Thymus (tissue), 11 donors: ENCODE data around the gene EPHA2. TPM values are rescaled to one million over a fixed set of nuclear protein-coding genes. Genes with fewer than 3 reads are reported as not detected.

Source experiments
- DNase-seq, 9 donors: peaks; one replicate each; pipeline ENCODE4 v3.0.0-alpha.2; 2013; ENCODE audit warnings: low spot score in 9 of 9, low read depth in 6 of 9, missing footprints in 1 of 9
- H3K27ac ChIP-seq, 2 donors: one replicate each; pipeline ENCODE4 v1.5.1; 2013; ENCODE audit warnings: control low read depth in 1 of 2, low read depth in 1 of 2, low read length in 1 of 2, mild to moderate bottlenecking in 1 of 2, moderate library complexity in 1 of 2
- H3K27me3 ChIP-seq, 2 donors: one replicate each; pipeline ENCODE4 v1.5.1; 2013; ENCODE audit warnings: low read length in 1 of 2; ENCODE audit not compliant: control insufficient read depth in 2 of 2, insufficient read depth in 1 of 2
- H3K36me3 ChIP-seq, 2 donors: one replicate each; pipeline ENCODE4 v1.5.1; 2013; ENCODE audit warnings: low read length in 1 of 2, mild to moderate bottlenecking in 1 of 2, moderate library complexity in 1 of 2; ENCODE audit not compliant: control insufficient read depth in 2 of 2, insufficient read depth in 2 of 2
- H3K4me1 ChIP-seq, 2 donors: one replicate each; pipeline ENCODE4 v1.5.1; 2013; ENCODE audit warnings: low read length in 2 of 2; ENCODE audit not compliant: control insufficient read depth in 2 of 2, insufficient read depth in 2 of 2
- H3K4me3 ChIP-seq, 2 donors: one replicate each; pipeline ENCODE4 v1.5.1; 2013; ENCODE audit warnings: low read length in 2 of 2, control low read depth in 1 of 2, mild to moderate bottlenecking in 1 of 2
- H3K9me3 ChIP-seq, 2 donors: one replicate each; pipeline ENCODE4 v1.5.1; 2013; ENCODE audit warnings: low read length in 1 of 2, mild to moderate bottlenecking in 1 of 2; ENCODE audit not compliant: control insufficient read depth in 2 of 2, insufficient read depth in 1 of 2
- WGBS: extraction: QIAGEN DNeasy Blood & Tissue Kit; methylation state at CpG from one replicate; pipeline ENCODE4 v1.1.7; 2013; 5-methylcytosine and 5-hydroxymethylcytosine counted together
- polyA plus RNA-seq: library from polyadenylated mRNA; stranded (reverse); fragments of 200-250 nt; gene quantifications from one replicate; pipeline ENCODE4 v1.2.3, GENCODE V29; 2013
- total RNA-seq: library from RNA; stranded (reverse); fragments of 120-200 nt; gene quantifications from one replicate; pipeline ENCODE4 v1.2.4, GENCODE V29; 2013
- donor health status: healthy.

The EPHA2 gene
- total and polyA plus RNA-seq, 2 donors: 1.4 to 6.2 TPM

DNA sequence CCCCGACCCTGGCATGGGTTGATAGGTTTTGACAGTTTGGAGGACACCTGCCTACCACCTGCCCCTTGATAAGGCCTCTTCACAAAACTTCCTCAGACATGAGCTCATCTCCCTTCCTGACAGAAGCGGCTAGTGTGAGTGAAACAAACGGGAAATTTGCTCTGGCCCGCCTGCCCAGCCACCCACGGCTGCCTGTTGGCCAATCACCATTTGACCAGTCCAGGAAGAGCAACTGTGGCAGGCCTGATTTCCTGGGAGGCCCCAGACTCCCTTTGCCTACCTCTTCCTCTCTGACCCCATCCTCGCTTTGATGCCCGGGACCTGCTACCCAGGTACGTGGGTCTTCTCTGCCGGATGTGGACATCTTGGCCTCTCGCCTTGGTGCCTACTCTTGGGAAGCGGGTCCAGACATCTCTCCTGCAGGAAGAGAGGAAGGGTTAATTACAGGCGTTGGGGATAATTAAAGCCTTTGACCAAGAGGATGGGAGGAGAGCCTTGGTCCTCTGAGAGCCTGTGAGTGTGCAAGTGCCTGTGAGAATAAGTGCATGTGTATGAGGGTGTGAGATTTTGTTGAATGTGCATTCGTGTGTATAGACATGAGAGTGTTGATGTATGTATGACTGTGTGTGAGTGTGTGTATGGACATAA, 1.1 kb upstream of the EPHA2 start:
- peaks cover 52 to 98% of the 10 kb centered on the region in 2 donors for H3K4me1 ChIP-seq
- 92% methylated on average over 13 of the region's 13 CpGs for WGBS
- no peak overlapping the region for H3K27ac ChIP-seq
- H3K4me3 ChIP-seq: no peak overlapping the region
- H3K36me3 ChIP-seq: no peaks in the 10 kb centered on the region
- no peak for DNase-seq
- peaks cover 41 to 58% of the 10 kb centered on the region in 2 donors for H3K27me3 ChIP-seq
- peaks cover 0 to 25% of the 10 kb centered on the region in 2 donors for H3K9me3 ChIP-seq

GRCh38 chr1:16153999-16154673, 1.7 kb downstream of the EPHA2 start:
- H3K27ac ChIP-seq: no peak overlapping the region
- H3K27me3 ChIP-seq: peaks cover 41 to 69% of the 10 kb centered on the region in 2 donors
- H3K4me3 ChIP-seq: peak overlapping the region; percentile 13 to 18
- H3K36me3 ChIP-seq: no peaks in the 10 kb centered on the region
- WGBS: 25% methylated on average over 17 of the region's 17 CpGs
- peaks cover 0 to 25% of the 10 kb centered on the region in 2 donors for H3K9me3 ChIP-seq
- peak in 1 of 9 donors; percentile 43 for DNase-seq
- H3K4me1 ChIP-seq: peaks cover 62 to 96% of the 10 kb centered on the region in 2 donors

DNA sequence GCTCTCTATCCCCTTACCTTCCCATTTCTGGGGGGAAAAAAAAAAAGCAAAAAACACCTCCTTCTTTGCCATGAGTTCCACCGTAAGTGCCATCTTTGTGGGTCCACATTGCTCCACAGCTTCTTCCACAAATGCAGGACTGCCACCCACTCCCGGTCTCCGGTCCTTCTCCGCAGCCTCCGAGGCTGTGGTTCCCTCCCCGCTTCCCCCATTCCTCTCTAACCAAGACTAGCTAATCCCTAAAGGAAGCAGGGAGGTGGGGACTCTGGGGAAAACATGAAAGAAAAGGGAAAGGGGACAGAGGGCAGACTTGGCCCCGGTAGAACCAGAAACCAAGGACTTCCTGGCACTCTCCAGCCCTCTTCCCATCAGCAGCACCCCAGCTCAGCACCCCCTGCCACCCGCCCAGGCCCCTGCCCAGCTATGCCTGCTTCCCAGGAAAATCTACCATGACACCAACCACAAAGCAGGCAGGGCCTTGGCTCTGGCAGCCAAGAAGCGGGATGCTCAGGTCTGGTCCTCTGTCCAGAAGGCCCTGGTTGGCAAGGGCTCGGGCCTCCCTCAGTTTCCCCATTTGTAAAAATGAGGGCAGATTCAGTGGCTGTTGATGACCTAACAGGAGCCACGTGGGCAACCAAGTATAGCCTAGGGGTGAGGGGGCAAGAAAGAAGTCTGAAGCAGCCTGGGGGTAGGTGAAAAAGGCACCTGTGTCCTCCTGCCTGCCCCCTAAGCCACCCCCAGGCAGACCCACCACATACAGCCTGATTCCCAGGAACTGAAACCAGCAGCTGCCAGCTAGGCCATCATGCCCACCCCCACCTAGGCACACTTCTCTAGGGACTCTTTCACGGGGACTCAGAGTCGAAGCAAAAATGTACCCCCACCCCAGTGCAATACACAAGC, 2.5 kb downstream of the EPHA2 start:
- Histone ChIP-seq H3K4me1 (peaks cover 62 to 91% of the 10 kb centered on the region in 2 donors), H3K27me3 (peaks cover 41 to 67% of the 10 kb centered on the region in 2 donors), H3K9me3 (peaks cover 0 to 25% of the 10 kb centered on the region in 2 donors), H3K36me3 (peaks cover 0 to under 1% of the 10 kb centered on the region in 2 donors), H3K27ac (no peak overlapping the region), H3K4me3 (peak overlapping the region in 1 of 2 donors; percentile 18)
- WGBS: 82% methylated on average over 13 of the region's 13 CpGs
- DNase-seq: peak in 1 of 9 donors; percentile 21

- WGBS: 80% methylated on average over 16 of the region's 16 CpGs
- H3K9me3 ChIP-seq: peaks cover 0 to 25% of the 10 kb centered on the region in 2 donors
- H3K27me3 ChIP-seq: peaks cover 41 to 64% of the 10 kb centered on the region in 2 donors
- H3K27ac ChIP-seq: peak overlapping the region in 1 of 2 donors; percentile 21
- peak in 1 of 9 donors; percentile 20 for DNase-seq
- H3K4me1 ChIP-seq: peaks cover 58 to 84% of the 10 kb centered on the region in 2 donors
- H3K36me3 ChIP-seq: peaks cover 0 to 3% of the 10 kb centered on the region in 2 donors
- H3K4me3 ChIP-seq: no peak overlapping the region
Observed at GRCh38 chr1:16152481-16153087, 3.3 kb downstream of the EPHA2 start.

GRCh38 chr1:16151995-16152384, 3.9 kb downstream of the EPHA2 start:
- 94% methylated on average over 4 of the region's 4 CpGs for WGBS

DNA sequence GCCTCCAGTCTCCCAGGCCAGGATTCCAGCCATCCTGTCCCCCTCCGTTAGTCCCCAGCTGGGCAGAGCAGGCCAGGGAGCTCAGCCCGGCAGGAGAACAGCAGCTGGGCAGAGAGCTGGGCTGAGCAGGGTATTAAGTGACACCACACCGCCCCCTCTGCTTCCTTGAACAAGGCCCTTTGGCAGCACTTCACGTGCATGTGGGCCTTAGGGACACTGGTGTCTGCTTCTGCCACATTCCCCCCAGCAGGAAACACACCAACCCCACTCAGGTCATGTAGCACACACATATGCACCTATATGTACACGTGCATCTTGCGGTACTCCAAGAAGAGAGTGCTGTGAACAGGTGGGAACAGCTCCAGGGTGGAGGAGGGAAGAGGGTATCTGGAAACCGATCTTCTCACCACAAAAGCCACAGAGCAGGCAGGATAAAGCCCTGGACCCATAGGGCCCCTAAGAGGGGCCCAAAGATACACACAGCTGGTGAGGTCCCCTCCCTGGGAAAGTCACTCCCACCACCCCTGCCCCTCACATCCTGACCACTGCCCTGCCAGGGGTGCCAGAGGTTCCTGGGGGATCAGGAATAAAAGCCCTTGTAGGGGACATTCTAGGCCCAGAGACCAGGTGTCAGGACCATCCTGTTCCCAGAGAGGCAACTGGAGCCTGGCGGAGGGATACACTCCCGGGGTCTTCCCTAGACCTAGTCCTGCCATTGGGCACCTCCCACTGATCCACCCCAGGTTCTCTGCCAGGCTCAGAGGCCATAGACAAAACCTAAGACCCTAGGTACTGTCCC, 4.5 kb downstream of the EPHA2 start:
- H3K27me3 ChIP-seq: peaks cover 40 to 58% of the 10 kb centered on the region in 2 donors
- 23% methylated on average over 9 of the region's 9 CpGs for WGBS
- H3K4me1 ChIP-seq: peaks cover 48 to 83% of the 10 kb centered on the region in 2 donors
- no peak overlapping the region for H3K27ac ChIP-seq
- H3K4me3 ChIP-seq: no peak overlapping the region
- peak in 1 of 9 donors; percentile 55 for DNase-seq
- peaks cover 0 to 21% of the 10 kb centered on the region in 2 donors for H3K9me3 ChIP-seq
- peaks cover 0 to 3% of the 10 kb centered on the region in 2 donors for H3K36me3 ChIP-seq

More at GRCh38 chr1:16151995-16152384, 3.9 kb downstream of the EPHA2 start:
- Histone ChIP-seq H3K27me3 (peaks cover 42 to 59% of the 10 kb centered on the region in 2 donors), H3K4me3 (no peak overlapping the region), H3K9me3 (peaks cover 0 to 25% of the 10 kb centered on the region in 2 donors), H3K27ac (no peak overlapping the region), H3K4me1 (peaks cover 53 to 83% of the 10 kb centered on the region in 2 donors), H3K36me3 (peaks cover 0 to 3% of the 10 kb centered on the region in 2 donors)
- no peak for DNase-seq

GRCh38 chr1:16150508-16150907, 5.4 kb downstream of the EPHA2 start:
- no peak for DNase-seq
- Histone ChIP-seq H3K27ac (no peak overlapping the region), H3K9me3 (peaks cover 0 to 16% of the 10 kb centered on the region in 2 donors), H3K4me3 (no peak overlapping the region), H3K27me3 (peaks cover 34 to 58% of the 10 kb centered on the region in 2 donors), H3K4me1 (peaks cover 44 to 85% of the 10 kb centered on the region in 2 donors), H3K36me3 (peaks cover 0 to 3% of the 10 kb centered on the region in 2 donors)
- WGBS: 90% methylated on average over 6 of the region's 6 CpGs
